ENCODE data around the gene ADNP2.

Gene ADNP2

DNA sequence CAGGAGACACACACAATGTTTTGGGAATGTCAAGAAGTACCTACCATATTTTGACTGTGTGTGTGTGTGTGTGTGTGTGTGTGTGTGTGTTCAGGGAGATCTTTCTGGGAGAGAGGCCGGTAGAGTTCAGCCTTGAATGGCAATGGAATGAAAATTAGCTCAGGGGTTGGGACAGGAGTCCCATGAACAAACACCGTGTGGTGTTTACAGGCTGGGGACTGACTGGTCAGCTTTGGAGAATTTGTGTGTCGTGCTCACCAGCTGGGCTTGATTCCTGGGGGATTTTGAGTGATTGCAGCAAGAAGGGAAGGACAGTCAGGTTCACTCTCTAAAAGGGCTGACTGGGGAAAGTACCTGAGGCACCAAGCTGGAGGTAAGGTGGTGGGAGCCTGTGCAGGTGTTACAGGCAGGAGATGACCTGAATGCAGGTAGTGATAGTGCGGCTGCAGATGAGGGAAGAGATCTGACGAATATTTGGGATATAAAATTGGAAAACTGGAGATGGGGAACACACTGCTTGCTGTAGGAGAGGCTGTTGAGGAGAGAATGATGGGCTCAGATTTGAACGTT, 2.5 kb upstream of the ADNP2 start:
- no peak for DNase-seq

DNA sequence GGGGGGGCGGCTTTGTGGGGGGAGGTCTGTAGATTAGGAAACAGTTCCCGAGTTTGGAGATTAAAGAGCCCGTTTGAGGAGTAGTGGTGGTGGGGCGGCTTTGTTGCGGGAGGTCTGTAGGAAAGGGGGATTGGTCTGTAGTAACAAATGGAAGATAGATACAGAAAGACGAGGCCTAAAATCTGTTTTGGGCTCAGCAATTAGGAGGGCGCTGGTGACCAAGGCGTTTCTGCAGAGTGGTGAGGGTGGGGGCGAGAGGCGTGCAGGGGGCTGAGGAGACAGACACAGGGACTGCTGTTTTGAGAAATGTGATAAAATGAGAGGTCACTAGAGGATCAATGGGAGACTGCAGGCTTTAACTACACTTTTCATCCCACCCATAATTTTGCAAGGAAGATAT, 1.6 kb upstream of the ADNP2 start:
- no peak for DNase-seq

GRCh38 chr18:80108121-80108536, 933 bp upstream of the ADNP2 start:
- no peak for DNase-seq

DNA sequence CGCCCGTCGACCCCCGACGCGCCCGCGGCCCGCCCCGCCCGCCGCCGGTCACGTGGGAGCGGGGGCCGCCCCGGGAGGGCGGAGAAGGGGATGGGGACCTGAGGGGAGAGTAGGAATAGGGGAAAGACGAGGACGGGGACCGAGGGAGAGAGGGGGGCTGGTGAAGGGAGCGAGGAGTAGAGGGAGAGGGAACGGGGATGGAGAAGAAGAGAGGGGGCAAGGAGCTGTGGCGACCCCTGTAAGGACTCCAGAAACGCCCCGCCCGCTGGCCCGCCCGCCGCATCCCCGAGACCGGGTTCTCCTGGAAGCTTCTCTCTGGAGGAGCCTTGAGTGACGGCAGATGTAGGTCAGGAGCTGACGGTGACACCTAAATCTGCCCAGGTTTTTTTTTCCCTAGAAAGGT, 615 bp downstream of the ADNP2 start:
- DNase-seq, result peak; percentile 47 to 50

GRCh38 chr18:80112624-80113248, 3.7 kb downstream of the ADNP2 start:
- DNase-seq, result no peak

- no peak for DNase-seq
Measured at GRCh38 chr18:80115035-80115434, 6.0 kb downstream of the ADNP2 start.

DNA sequence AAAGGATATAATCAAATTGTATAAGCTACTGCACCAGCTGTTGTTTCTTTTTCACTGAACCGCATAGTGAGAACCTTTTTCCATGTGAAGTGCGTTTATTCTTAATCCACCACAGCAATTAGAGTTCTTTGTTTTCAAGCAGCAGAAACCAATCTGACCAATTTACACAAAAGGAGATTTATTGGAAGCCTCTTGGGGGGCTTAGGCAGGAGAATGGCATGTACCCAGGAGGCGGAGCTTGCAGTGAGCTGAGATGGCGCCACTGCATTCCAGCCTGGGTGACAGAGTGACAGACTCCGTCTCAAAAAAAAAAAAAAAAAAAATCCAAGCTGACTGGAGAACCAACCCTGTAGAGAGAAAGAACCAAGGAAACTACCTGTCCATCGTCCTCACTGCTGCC, 10.0 kb downstream of the ADNP2 start:
- no peak for DNase-seq

GRCh38 chr18:80120932-80121331, 11.9 kb downstream of the ADNP2 start:
- no peak for DNase-seq

GRCh38 chr18:80124131-80124530, 15.1 kb downstream of the ADNP2 start:
- DNase-seq, result no peak

DNA sequence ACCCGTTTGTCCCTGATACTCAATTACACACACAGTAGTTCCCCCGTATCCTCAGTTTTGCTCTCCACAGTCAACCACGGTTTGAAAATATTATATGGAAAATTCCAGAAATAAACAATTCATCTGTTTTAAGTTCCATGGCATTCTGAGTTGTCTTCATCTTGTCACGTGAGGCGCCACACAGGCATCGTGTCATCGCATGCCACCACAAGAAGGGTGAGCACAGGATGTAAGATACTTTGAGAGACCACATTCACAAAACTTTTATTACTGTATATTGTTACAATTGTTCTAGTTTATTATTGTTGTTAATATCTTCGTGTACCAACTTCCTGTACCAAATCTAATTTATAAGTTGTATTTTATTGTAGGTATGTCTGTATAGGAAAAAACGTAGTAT, 17.7 kb downstream of the ADNP2 start:
- DNase-seq, result no peak

DNA sequence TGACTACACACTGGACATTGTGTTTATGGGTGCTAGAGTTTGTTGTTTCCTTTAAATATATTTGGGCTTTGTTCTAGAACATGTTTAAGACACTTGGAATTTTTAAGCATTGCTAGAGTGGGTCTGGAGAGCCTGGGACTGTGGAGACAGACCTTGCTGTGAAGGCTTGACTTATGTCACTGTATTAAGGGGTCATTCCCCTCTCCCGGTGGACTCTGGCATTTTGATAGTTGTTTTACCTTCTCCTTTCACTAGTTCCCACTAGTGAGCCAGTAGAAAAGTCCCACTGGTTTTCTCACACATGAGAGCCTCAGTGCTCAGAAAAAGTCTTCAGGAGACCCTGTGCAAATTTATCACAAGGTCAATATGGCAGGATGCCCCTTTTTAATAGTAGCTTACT, 18.6 kb downstream of the ADNP2 start:
- no peak for DNase-seq

DNA sequence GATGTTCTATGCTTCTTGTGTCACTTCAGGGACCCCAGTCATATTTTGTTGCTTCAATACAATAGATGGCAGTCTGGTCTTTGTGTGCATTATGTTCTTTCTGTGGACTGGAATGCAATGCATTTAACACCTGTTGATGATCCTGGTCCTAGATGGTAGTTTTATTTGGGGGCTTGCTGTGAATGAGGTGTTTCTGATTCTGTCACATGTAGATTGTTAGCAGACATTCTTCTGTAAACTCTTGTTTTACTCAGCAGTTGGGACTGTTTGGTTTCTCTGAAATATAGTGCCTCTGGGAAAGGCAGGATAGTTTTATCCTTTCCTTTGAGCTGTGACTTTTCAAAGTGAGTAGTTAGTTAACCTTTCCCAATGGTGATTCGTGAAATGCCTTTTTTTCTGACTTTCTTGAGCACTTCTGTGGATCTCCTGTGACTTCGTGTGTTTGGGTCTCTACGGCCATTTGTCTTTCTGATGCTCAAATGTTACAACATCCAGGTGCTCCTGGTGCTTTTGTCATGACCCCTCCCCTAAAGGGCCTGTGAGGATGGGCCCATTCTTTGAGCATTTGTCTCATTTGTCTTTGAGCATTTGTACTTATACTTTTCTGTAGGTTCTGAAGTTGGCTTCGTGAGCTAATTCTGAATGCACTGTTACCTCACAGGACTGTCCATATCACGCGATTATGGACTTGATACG, 20.8 kb downstream of the ADNP2 start:
- no peak for DNase-seq

GRCh38 chr18:80130555-80130954, 21.5 kb downstream of the ADNP2 start:
- DNase-seq, result no peak

- DNase-seq, result no peak
Measured at GRCh38 chr18:80132180-80132812, 23.2 kb downstream of the ADNP2 start.

DNA sequence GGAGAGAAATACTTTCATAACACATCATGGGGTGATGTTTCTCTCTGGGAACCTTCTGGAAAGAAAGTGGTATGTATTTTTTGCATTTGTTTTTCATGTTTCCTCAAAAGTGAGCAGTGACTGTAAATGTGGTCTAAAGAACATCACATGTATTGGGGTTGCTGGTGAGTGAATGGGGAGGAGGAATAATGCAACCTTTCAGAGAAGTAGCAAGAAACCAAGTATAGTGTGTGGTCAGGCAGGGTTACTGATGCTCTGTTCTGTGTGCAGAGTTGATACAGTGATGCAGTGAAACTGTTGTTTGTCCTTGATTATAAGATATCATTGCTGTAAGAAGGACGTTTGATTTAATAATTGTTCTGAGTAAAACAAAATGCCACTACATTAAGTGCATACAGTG, 24.1 kb downstream of the ADNP2 start:
- DNase-seq, result no peak

DNA sequence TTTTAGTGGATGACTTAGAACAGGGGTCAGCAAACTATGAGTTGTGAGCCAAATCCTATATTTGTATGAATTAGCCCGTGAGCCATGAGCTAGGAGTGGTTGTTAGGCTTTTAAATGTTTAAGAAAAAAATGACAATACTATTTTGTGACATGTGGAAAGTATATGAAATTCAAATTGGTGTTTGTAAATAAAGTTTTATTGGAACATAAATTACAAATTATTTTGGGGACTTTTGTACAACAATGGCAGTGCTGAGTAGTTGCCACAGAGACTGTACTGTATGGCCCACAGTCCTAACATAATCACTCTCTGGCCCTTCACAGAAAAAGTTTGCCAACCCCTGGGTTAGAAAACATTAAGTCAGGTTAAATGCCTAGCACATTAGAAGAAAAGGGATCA, 26.1 kb downstream of the ADNP2 start:
- no peak for DNase-seq

- no peak for DNase-seq
Measured at GRCh38 chr18:80136679-80137078, 27.6 kb downstream of the ADNP2 start.

GRCh38 chr18:80137137-80137536, 28.1 kb downstream of the ADNP2 start:
- no peak for DNase-seq

DNA sequence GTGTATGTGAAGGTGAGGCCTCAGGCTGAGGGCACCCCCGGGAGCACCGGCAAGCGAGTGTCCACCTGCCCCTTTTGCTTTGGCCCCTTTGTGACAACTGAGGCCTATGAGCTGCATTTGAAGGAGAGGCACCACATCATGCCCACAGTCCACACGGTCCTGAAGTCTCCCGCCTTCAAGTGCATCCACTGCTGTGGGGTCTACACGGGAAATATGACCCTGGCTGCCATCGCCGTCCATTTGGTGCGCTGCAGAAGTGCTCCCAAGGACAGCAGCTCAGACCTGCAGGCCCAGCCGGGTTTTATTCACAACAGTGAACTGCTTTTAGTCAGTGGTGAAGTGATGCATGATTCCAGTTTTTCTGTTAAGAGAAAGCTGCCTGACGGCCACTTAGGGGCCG, 28.9 kb downstream of the ADNP2 start:
- DNase-seq, result no peak

- DNase-seq, result no peak
Measured at GRCh38 chr18:80140455-80140985, 31.5 kb downstream of the ADNP2 start.

DNA sequence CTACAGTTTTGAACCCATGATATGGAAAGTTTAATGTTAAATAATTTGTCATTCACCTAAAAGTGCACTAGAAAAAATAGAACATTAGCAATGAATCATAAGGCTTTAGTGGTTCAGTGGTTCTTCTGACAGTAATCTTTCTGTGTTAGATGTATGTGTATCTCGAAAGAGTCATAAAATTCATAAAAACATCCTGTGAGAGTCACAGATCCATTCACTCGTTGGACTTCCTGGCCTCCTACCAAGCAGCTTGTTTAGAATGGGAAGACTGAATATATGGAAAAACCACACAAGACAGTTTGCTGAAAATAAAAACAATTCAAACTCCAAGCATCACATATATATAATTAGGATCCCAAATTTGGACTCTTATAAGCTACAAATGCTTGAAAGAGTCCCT, 34.8 kb downstream of the ADNP2 start:
- no peak for DNase-seq

GRCh38 chr18:80145196-80145804, 36.2 kb downstream of the ADNP2 start:
- no peak for DNase-seq

- no peak for DNase-seq
Measured at GRCh38 chr18:80147037-80147417, 38.0 kb downstream of the ADNP2 start.

Data from stimulated activated CD4-positive, alpha-beta T cell treated with anti-CD3 and anti-CD28 coated beads, Interleukin-2, amount 100 ng/mL, for 24 hours (primary cell).